Endothelial cell of umbilical vein (primary cell): ENCODE data around the gene C1RL. TPM values are rescaled to one million over a fixed set of nuclear protein-coding genes. Genes with fewer than 3 reads are reported as not detected.

Experiments
- Bru-seq: library from RNA; stranded (reverse); fragments of 400-500 nt; gene quantifications from one replicate; lab custom pipeline; 2021; lab: Mats Ljungman, UMichigan
- BruChase-seq, 2 experiments: library from RNA; stranded (reverse); fragments of 400-500 nt; gene quantifications; one replicate each; lab custom pipeline; 2021; lab: Mats Ljungman, UMichigan
- BruUV-seq: library from RNA; stranded (reverse); fragments of 400-500 nt; replicated peaks from 2 replicates; lab custom pipeline; 2021; lab: Mats Ljungman, UMichigan
- CTCF ChIA-PET: fragments of 300-600, 350-600 bp; sonication (Branson Sonifier 250); formaldehyde crosslinking; loops from one replicate; lab custom pipeline; 2021; ENCODE audit warnings: antibody characterized with exemption, inconsistent platforms; lab: Charles Lee
- POLR2A ChIA-PET: fragments of 300-600, 350-600 bp; sonication (Branson Sonifier 250); formaldehyde crosslinking; loops from one replicate; lab custom pipeline; 2021; ENCODE audit warnings: antibody characterized with exemption, inconsistent platforms; lab: Charles Lee
- DNase-seq: peaks from one replicate; pipeline ENCODE4 v3.0.0-alpha.2; 2011; ENCODE audit warnings: low read depth, low spot score
- FAIRE-seq: peaks from 2 replicates; lab custom pipeline; 2011; peaks lifted over from hg19 to GRCh38; lab: Jason Lieb, UNC
- H2AFZ ChIP-seq: 2 replicates; pipeline ENCODE4 v1.6.0; 2012; ENCODE audit warnings: low read depth, low read length, control low read depth, inconsistent platforms
- H3K27ac ChIP-seq: 2 replicates; pipeline ENCODE4 v1.5.1; 2011; ENCODE audit warnings: low read depth, mild to moderate bottlenecking, control low read depth, low read length, moderate library complexity; ENCODE audit not compliant: insufficient read depth
- H3K27me3 ChIP-seq, 2 experiments: 2 replicates each; pipeline versions ENCODE4 v1.6.0 to v1.6.1; 2011; ENCODE audit warnings: low read length in 2 of 2, mixed read lengths in 1 of 2; ENCODE audit not compliant: control insufficient read depth in 2 of 2, insufficient read depth in 2 of 2
- H3K36me3 ChIP-seq, 2 experiments: 2 replicates in 1 of 2; 3 replicates in 1 of 2; pipeline ENCODE4 v1.5.1; 2011; ENCODE audit warnings: low read length in 2 of 2, mild to moderate bottlenecking in 1 of 2, moderate library complexity in 1 of 2; ENCODE audit not compliant: control insufficient read depth in 2 of 2, insufficient read depth in 2 of 2; ENCODE audit errors: extremely low read depth in 1 of 2
- H3K4me1 ChIP-seq: 3 replicates; pipeline ENCODE4 v1.5.1; 2011; ENCODE audit warnings: mild to moderate bottlenecking, low read length; ENCODE audit not compliant: control insufficient read depth, insufficient read depth; ENCODE audit errors: extremely low read depth
- H3K4me2 ChIP-seq: 2 replicates; pipeline ENCODE4 v1.6.1; 2011; ENCODE audit warnings: low read length, control low read depth, mixed read lengths; ENCODE audit not compliant: insufficient read depth
- H3K4me3 ChIP-seq, 3 experiments: fragments of 200-600 bp in 1 of 3; sonication (generic), shearing (Covaris generic) in 1 of 3; replicated peaks in 1 of 3; 2 replicates each; pipeline ENCODE4 v1.5.1; 2011 to 2016; ENCODE audit warnings: control low read depth in 3 of 3, low read length in 3 of 3, mild to moderate bottlenecking in 2 of 3, inconsistent platforms in 1 of 3, low read depth in 1 of 3, moderate library complexity in 1 of 3; ENCODE audit not compliant: insufficient read depth in 1 of 3
- H3K79me2 ChIP-seq: 2 replicates; pipeline ENCODE4 v1.6.0; 2012; ENCODE audit warnings: low read length, inconsistent platforms; ENCODE audit not compliant: control insufficient read depth, insufficient read depth
- H3K9ac ChIP-seq: replicated peaks from 2 replicates; pipeline ENCODE3; 2011; ENCODE audit warnings: low read length, control low read depth; ENCODE audit not compliant: insufficient read depth; ENCODE audit errors: extremely low read depth
- H3K9me1 ChIP-seq: replicated peaks from 3 replicates; pipeline ENCODE4 v1.6.0; 2011; ENCODE audit warnings: mild to moderate bottlenecking, low read length; ENCODE audit not compliant: control insufficient read depth, insufficient read depth; ENCODE audit errors: extremely low read depth
- H3K9me3 ChIP-seq: replicated peaks from 2 replicates; pipeline ENCODE4 v1.5.1; 2012; ENCODE audit warnings: low read length, inconsistent platforms; ENCODE audit not compliant: control insufficient read depth, insufficient read depth
- H4K20me1 ChIP-seq: replicated peaks from 2 replicates; pipeline ENCODE3; 2011; ENCODE audit warnings: mild to moderate bottlenecking, low read length; ENCODE audit not compliant: control insufficient read depth, insufficient read depth; ENCODE audit errors: extremely low read depth
- FOS ChIP-seq: IDR thresholded peaks from 2 replicates; pipeline ENCODE4 v1.6.1; 2011; ENCODE audit warnings: mild to moderate bottlenecking, low read length, moderate library complexity, borderline replicate concordance; ENCODE audit not compliant: insufficient read depth
- GATA2 ChIP-seq: IDR thresholded peaks from 2 replicates; pipeline ENCODE4 v1.7.0; 2011; ENCODE audit warnings: low read depth, mild to moderate bottlenecking, moderate library complexity, mixed read lengths, low read length; ENCODE audit not compliant: insufficient read length, insufficient read depth
- JUN ChIP-seq: IDR thresholded peaks from 2 replicates; pipeline ENCODE4 v1.6.1; 2011; ENCODE audit warnings: borderline replicate concordance, low read depth; ENCODE audit not compliant: insufficient read length, insufficient read depth
- POLR2A ChIP-seq: IDR thresholded peaks from 2 replicates; pipeline ENCODE4 v1.6.1; 2012; ENCODE audit warnings: low read depth, mild to moderate bottlenecking, control low read depth, low read length
- POLR2AphosphoS5 ChIP-seq: IDR thresholded peaks from 2 replicates; pipeline ENCODE4 v1.6.1; 2012; ENCODE audit warnings: low read depth, mild to moderate bottlenecking, control low read depth, low read length, moderate library complexity; ENCODE audit not compliant: insufficient read depth
- dilution Hi-C: fragments of 300-500 bp; cut with MboI; formaldehyde crosslinking; loops from one replicate; pipeline ENCODE4 v1.15.0; 2019; ENCODE audit warnings: low sequenced_read_pairs; ENCODE audit not compliant: extremely low pct_ligation_motif_present
- intact Hi-C: fragments of 100-400 bp; cut with micrococcal nuclease; formaldehyde crosslinking; loops from one replicate; pipeline ENCODE4 v1.10.0; 2022
- long read RNA-seq: library from polyadenylated mRNA; stranded (forward); transcript quantifications from one replicate; pipeline ENCODE4 v2.0.0, GENCODE V29; 2021
- polyA minus RNA-seq, 3 experiments: library from RNA; depleted of rRNA, polyadenylated mRNA; stranded (reverse); fragments of >200 nt; gene quantifications; 1 replicate in 1 of 3; 2 replicates in 2 of 3; pipeline ENCODE4 v1.2.3, GENCODE V29; 2011
- polyA plus RNA-seq, 4 experiments: library from polyadenylated mRNA; depleted of rRNA in 3 of 4; stranded (reverse) in 3 of 4; unstranded in 1 of 4; fragments of >200 nt; gene quantifications; 2 replicates each; pipeline versions ENCODE4 v1.2.1 to v1.2.3, GENCODE V29; 2011 to 2012; ENCODE audit warnings: missing spikeins in 1 of 4
- total RNA-seq: library from RNA; stranded (reverse); gene quantifications from 2 replicates; pipeline ENCODE4 v1.2.3, GENCODE V29; 2021
- TF ChIP-seq, protein P1 (sequence below), 2 donors: IDR thresholded peaks; 1 replicate in 1 of 2; 2 replicates in 1 of 2; pipeline ENCODE4 v1.5.1; 2011; ENCODE audit warnings: low read length in 2 of 2, mild to moderate bottlenecking in 2 of 2, moderate library complexity in 2 of 2, control low read depth in 1 of 2, inconsistent platforms in 1 of 2, low read depth in 1 of 2; ENCODE audit not compliant: insufficient read depth in 1 of 2; ENCODE audit errors: extremely low read depth in 1 of 2

The C1RL gene, protein sequence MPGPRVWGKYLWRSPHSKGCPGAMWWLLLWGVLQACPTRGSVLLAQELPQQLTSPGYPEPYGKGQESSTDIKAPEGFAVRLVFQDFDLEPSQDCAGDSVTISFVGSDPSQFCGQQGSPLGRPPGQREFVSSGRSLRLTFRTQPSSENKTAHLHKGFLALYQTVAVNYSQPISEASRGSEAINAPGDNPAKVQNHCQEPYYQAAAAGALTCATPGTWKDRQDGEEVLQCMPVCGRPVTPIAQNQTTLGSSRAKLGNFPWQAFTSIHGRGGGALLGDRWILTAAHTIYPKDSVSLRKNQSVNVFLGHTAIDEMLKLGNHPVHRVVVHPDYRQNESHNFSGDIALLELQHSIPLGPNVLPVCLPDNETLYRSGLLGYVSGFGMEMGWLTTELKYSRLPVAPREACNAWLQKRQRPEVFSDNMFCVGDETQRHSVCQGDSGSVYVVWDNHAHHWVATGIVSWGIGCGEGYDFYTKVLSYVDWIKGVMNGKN
- total RNA-seq (22.5 and 25.0 TPM in 2 replicates), polyA plus RNA-seq (20.9 and 26.3 TPM in 2 replicates), polyA minus RNA-seq (26.8 and 31.1 TPM in 2 replicates), Bru-seq, nascent RNA (percentile 64 among the genes with signal in this experiment), BruChase-seq, experiment 1, labeled RNA remaining after a 6-hour chase (percentile 69 among the genes with signal in this experiment), BruChase-seq, experiment 2, labeled RNA remaining after a 2-hour chase (percentile 65 among the genes with signal in this experiment)
- 13.6 and 17.1 TPM in 2 replicates for polyA plus RNA-seq (2011; cell fraction: cytosol; rRNA removed)
- 15.9 and 16.0 TPM in 2 replicates for polyA plus RNA-seq (2011; cell fraction: nucleus; rRNA removed)
- 16.7 and 24.1 TPM in 2 replicates for polyA plus RNA-seq (2012)
- polyA minus RNA-seq (2011; cell fraction: cytosol; rRNA and poly(A)+ RNA removed): 12.6 TPM
- polyA minus RNA-seq (2011; cell fraction: nucleus; rRNA and poly(A)+ RNA removed): 10.4 and 13.0 TPM in 2 replicates
- long read RNA-seq, partial matches to known transcripts: 1 of 18 reads
- long read RNA-seq, other reads (novel, unspliced or antisense): 14 of 18 reads

DNA sequence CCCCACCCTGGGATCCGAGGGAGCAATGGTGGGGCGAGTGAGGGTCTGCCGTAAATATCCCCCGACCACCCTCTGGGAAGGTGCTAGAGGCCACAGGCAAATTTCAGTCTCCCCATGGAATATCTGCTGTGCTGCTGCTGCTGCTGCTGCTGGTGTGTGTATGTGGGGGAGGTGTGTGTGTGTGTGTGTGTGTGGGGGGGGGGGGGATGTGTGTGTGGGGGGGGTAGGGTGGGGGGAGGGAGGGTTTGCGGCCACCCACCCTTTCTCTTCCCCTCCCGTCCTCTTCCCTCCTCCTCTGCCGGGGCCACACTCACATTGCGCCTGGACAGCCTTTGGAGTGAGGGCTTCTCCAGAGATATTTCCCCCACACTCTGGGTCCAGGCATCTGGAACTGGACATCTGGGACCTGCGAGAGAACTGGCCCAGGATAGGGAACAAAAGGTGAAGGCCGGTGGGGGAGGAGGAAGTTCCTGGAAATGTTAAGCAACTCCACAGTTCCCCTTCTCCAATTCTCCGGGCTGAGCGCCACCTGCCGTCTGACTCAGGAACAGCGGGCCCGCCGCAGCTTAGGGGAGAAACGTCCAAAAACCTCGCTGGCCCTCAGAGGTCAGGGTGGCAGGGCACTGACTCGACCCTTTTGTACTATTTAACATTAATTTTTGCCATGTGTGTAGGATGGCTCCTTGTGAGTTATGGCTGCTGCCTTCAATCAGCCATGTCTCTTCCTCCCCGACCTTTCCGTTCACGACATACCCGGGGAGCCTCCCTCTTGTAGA, at the start of gene C1RL:
Gene C1RL, minus strand, starts transcription at position 419 of the 776 bp plus-strand sequence. Its CDS starts 34 bp downstream, at position 385.
- FAIRE-seq (peak; percentile 99), DNase-seq (peak; percentile 74)
- Histone ChIP-seq H3K9ac (peak within 1 kb of the TSS; percentile 82), H2AFZ (peak within 1 kb of the TSS; percentile 92), H3K27me3 (no peaks in the 10 kb centered on the region), H4K20me1 (no peaks in the 10 kb centered on the region), H3K79me2 (no peaks in the 10 kb centered on the region), H3K9me1 (no peaks in the 10 kb centered on the region), H3K27ac (peak within 1 kb of the TSS; percentile 61), H3K9me3 (no peaks in the 10 kb centered on the region), H3K4me2 (peak within 1 kb of the TSS; percentile 80), H3K36me3 (no peaks in the 10 kb centered on the region), H3K4me3 (peak within 1 kb of the TSS; percentile 23 to 64 (median 39)), H3K4me1 (peaks cover 8% of the 10 kb centered on the region)
- TF ChIP-seq, protein P1, sequence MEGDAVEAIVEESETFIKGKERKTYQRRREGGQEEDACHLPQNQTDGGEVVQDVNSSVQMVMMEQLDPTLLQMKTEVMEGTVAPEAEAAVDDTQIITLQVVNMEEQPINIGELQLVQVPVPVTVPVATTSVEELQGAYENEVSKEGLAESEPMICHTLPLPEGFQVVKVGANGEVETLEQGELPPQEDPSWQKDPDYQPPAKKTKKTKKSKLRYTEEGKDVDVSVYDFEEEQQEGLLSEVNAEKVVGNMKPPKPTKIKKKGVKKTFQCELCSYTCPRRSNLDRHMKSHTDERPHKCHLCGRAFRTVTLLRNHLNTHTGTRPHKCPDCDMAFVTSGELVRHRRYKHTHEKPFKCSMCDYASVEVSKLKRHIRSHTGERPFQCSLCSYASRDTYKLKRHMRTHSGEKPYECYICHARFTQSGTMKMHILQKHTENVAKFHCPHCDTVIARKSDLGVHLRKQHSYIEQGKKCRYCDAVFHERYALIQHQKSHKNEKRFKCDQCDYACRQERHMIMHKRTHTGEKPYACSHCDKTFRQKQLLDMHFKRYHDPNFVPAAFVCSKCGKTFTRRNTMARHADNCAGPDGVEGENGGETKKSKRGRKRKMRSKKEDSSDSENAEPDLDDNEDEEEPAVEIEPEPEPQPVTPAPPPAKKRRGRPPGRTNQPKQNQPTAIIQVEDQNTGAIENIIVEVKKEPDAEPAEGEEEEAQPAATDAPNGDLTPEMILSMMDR (IDR thresholded peaks at IDR 0.05; ENCODE audit: extremely low read depth in 1 of 2, insufficient read depth in 1 of 2, low read depth in 1 of 2, low read length in 2 of 2): peak; percentile 97 to 98
- TF ChIP-seq GATA2: no peak
- no peak for TF ChIP-seq JUN
- TF ChIP-seq FOS: no peak
- peak; percentile 20 for TF ChIP-seq POLR2AphosphoS5
- TF ChIP-seq POLR2A: no peak
- ChIA-PET CTCF (interaction anchor here (0.6 to 6.5 kb wide), 17 partner anchors 10 to 239 kb away, joined by 3 to 73 read pairs (median 7); partner anchors contain the start of genes C12orf57, C1S, CLSTN3 and RNU7-1), POLR2A (interaction anchor here (0.7 to 0.9 kb wide), 2 partner anchors 164 to 165 kb away, joined by 3 read pairs; partner anchors contain the start of genes C12orf57 and RNU7-1)
- intact Hi-C loops: loop anchor here (1.0 to 5.0 kb wide), 6 partner anchors 16 to 237 kb away; partner anchors contain the start of genes C12orf57, C1R, EMG1 and LPCAT3
- no TSS peak for BruUV-seq
- dilution Hi-C loops: no loop called here
